Colonic mucosa (tissue), 4 donors: ENCODE measurements around the gene MRTFA. TPM values are rescaled to one million over a fixed set of nuclear protein-coding genes. Genes with fewer than 3 reads are reported as not detected.

Source experiments
- DNase-seq: peaks from one replicate; pipeline ENCODE4 v3.0.0-alpha.2; 2020
- H3K27ac ChIP-seq: fragments of 200-600 bp; one replicate; pipeline ENCODE4 v1.8.0; 2021
- H3K27me3 ChIP-seq: fragments of 200-600 bp; one replicate; pipeline ENCODE4 v1.8.0; 2021
- H3K36me3 ChIP-seq: fragments of 200-600 bp; one replicate; pipeline ENCODE4 v1.8.0; 2021
- H3K4me1 ChIP-seq: fragments of 200-600 bp; one replicate; pipeline ENCODE4 v1.8.0; 2021; ENCODE audit warnings: mild to moderate bottlenecking
- H3K4me3 ChIP-seq: fragments of 200-600 bp; one replicate; pipeline ENCODE4 v1.8.0; 2021
- H3K9ac ChIP-seq, 2 donors: one replicate each; pipeline ENCODE4 v1.7.0; 2013; ENCODE audit warnings: control low read depth in 2 of 2, low read depth in 2 of 2, low read length in 2 of 2
- H3K9me3 ChIP-seq: fragments of 200-600 bp; one replicate; pipeline ENCODE4 v1.8.0; 2021
- intact Hi-C: fragments of 100-400 bp; cut with DNase I; formaldehyde crosslinking; loops from one replicate; pipeline ENCODE4 v1.14.1; 2022
- total RNA-seq, 2 donors: library from RNA; stranded (reverse); fragmentation: NEBNext Ultra II Directional in 1 of 2; extraction: Animal tissue kit (Norgen Biotek cat#: 25700) in 1 of 2; gene quantifications; one replicate each; pipeline ENCODE4 v1.2.1, GENCODE V29; 2021
- TF ChIP-seq, protein P1 (sequence below): fragments of 200-600 bp; IDR thresholded peaks from one replicate; pipeline ENCODE4 v1.8.0; 2022; ENCODE audit warnings: antibody characterized with exemption, mild to moderate bottlenecking
- donor health status: healthy.
- donor health status: DM: no; HTN: no; CAD: no.
- donor health status: DM: no; HTN: no; CAD: no.

MRTFA gene
- total RNA-seq, 2 donors from 2014 or later = 31.9 to 35.6 TPM

DNA sequence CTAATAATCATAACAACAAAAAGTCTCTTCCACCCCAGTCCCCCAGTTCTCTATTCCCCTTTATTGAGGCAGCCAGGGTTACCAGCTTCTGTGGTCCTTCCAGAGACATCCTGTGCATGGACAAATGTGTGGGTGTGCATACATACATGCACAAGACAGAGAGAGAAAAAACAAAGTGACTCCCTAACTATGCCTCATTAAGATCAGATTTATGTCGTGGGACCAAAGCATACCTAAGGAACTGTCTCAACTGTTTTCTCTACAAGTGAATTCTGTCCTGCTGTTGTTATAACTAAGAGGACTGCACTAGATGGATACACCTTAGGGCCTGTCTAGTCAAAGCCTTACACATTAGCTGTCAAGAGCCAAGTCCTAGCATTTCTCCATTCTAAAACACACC lies 106.7 kb downstream of the MRTFA start:
- intact Hi-C loops = loop anchor here (5.0 kb wide), 1 partner anchor 117 kb away; no protein-coding TSS in a partner anchor

DNA sequence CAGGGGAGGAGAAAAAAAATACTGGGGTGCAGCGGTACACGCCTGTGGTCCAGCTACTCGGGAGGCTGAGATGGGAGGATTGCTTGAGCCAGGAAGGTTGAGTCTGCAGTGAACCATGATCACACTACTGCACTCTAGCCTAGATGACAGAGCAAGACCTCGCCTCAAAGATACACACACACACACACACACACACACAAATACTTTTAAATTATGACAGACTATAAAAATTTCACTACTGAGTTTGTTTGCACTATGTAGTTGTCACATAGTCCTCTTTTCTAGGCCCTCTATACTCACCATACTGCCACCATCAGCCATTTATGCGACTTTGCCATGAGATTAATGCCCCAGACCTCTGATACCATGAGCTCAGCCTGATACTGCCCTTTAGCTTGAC lies 109.6 kb downstream of the MRTFA start:
- Histone ChIP-seq H3K27me3 (no peaks in the 10 kb centered on the region), H3K36me3 (no peaks in the 10 kb centered on the region), H3K9ac (no peak overlapping the region), H3K4me1 (no peaks in the 10 kb centered on the region), H3K9me3 (no peaks in the 10 kb centered on the region), H3K4me3 (no peak overlapping the region), H3K27ac (no peak overlapping the region)
- intact Hi-C loops = loop anchor here (5.0 kb wide), 1 partner anchor 120 kb away; no protein-coding TSS in a partner anchor
- TF ChIP-seq, protein P1, sequence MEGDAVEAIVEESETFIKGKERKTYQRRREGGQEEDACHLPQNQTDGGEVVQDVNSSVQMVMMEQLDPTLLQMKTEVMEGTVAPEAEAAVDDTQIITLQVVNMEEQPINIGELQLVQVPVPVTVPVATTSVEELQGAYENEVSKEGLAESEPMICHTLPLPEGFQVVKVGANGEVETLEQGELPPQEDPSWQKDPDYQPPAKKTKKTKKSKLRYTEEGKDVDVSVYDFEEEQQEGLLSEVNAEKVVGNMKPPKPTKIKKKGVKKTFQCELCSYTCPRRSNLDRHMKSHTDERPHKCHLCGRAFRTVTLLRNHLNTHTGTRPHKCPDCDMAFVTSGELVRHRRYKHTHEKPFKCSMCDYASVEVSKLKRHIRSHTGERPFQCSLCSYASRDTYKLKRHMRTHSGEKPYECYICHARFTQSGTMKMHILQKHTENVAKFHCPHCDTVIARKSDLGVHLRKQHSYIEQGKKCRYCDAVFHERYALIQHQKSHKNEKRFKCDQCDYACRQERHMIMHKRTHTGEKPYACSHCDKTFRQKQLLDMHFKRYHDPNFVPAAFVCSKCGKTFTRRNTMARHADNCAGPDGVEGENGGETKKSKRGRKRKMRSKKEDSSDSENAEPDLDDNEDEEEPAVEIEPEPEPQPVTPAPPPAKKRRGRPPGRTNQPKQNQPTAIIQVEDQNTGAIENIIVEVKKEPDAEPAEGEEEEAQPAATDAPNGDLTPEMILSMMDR = no peak
- DNase-seq = no peak

More for the DNA sequence above, 106.7 kb downstream of the MRTFA start:
- no peaks in the 10 kb centered on the region for H3K27me3 ChIP-seq
- DNase-seq = no peak
- no peaks in the 10 kb centered on the region for H3K9me3 ChIP-seq
- H3K36me3 ChIP-seq = no peaks in the 10 kb centered on the region
- no peak overlapping the region for H3K27ac ChIP-seq
- TF ChIP-seq, protein P1 = no peak
- no peak overlapping the region for H3K4me3 ChIP-seq
- no peak overlapping the region for H3K9ac ChIP-seq
- H3K4me1 ChIP-seq = peaks cover 7% of the 10 kb centered on the region

DNA sequence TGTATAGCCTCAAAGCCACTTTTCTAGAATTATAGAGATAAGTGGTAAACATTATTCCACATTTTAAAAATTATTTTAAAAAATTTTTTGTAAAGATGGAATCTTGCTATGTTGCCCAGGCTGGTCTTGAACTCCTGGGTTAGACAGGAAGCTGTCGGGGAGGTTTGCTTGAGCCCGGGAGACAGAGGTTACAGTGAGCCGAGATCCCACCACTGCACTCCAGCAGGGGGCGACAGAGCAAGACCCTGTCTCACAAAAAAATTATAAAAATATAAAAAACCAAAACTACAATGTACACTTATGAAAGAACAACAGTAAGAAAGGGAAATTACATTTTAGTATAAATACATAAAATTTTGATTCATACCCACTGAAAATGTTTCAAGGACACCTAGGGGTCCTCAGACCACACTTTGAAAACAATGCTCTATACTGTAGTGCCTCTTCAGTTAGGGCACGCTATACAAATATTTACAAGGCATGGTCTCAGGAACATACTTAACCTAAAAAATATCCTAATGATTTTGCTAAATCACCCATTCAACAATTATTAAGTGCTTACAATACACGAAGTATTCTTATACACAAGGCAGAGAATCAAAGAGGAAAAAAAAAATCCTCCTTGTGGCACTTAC lies 111.2 kb downstream of the MRTFA start:
- peak; percentile 60 for DNase-seq
- H3K36me3 ChIP-seq = no peaks in the 10 kb centered on the region
- no peaks in the 10 kb centered on the region for H3K27me3 ChIP-seq
- no peak overlapping the region for H3K9ac ChIP-seq
- no peaks in the 10 kb centered on the region for H3K4me1 ChIP-seq
- no peak overlapping the region for H3K4me3 ChIP-seq
- no peak overlapping the region for H3K27ac ChIP-seq
- intact Hi-C loops = loop anchor here (5.0 kb wide), 1 partner anchor 122 kb away; no protein-coding TSS in a partner anchor
- TF ChIP-seq, protein P1 = peak; percentile 66
- H3K9me3 ChIP-seq = no peaks in the 10 kb centered on the region

DNA sequence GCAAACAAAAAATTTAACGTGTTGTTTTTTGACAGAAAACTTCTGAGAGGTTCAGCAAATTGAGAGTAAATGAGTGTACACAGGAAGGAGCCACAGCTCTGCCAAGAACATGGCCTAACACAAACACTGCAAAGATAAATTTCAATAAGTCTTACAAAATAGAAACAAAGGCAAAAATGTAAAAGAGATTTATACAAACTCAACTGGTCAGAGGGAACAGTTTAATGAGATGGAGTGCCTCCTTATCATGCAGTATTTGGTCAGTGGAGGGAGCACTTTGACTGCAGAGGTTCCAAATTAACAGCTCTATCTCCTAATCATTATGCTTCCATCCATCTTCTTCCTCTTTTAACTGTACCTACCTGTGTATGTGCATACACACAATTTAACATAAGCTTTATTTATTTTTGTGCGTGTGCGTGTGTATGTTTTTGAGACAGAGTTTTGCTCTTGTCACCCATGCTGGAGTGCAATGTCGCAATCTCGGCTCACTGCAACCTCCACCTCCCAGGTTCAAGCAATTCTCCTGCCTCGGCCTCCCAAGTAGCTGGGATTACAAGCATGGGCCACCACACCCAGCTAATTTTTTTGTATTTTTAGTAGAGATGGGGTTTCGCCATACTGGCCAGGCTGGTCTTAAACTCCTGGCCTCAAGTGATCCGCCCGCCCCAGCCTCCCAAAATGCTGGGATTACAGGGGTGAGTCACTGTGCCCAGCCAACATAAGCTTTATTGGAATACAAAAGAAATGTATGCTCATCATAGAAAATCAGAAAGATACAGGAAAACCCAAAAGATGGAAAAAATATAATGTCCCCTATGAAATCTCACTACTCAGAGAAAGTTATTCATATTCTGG lies 111.9 kb downstream of the MRTFA start:
- TF ChIP-seq, protein P1 = no peak
- no peak overlapping the region for H3K9ac ChIP-seq
- H3K4me3 ChIP-seq = no peak overlapping the region
- no peak for DNase-seq
- no peaks in the 10 kb centered on the region for H3K9me3 ChIP-seq
- no peaks in the 10 kb centered on the region for H3K4me1 ChIP-seq
- H3K36me3 ChIP-seq = no peaks in the 10 kb centered on the region
- no peaks in the 10 kb centered on the region for H3K27me3 ChIP-seq
- no peak overlapping the region for H3K27ac ChIP-seq
- intact Hi-C loops = loop anchor here (5.0 kb wide), 1 partner anchor 123 kb away; no protein-coding TSS in a partner anchor

DNA sequence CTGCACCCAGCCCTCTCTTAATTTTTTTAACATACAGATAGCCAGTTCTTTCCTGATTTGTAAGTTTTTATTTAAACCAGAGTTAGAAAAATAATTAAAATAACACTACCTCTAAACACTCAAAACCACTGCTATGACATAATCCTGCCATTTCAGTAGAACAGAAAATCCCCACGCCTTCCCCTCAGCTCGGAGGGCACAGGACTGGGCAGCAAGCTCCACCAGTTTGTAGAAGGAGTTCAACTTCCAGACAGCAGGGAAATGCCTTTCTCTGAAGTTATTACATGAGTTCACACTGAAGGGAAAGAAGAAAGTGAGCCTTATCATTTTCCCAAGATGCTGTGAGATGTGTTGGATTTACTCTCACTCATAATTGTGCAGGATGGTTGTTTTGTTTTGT lies 114.4 kb downstream of the MRTFA start:
- intact Hi-C loops = no loop called here
- Histone ChIP-seq H3K9ac (no peak overlapping the region), H3K36me3 (no peaks in the 10 kb centered on the region), H3K4me3 (no peak overlapping the region), H3K27ac (no peak overlapping the region), H3K9me3 (no peaks in the 10 kb centered on the region), H3K4me1 (peaks cover 4% of the 10 kb centered on the region), H3K27me3 (no peaks in the 10 kb centered on the region)
- DNase-seq = no peak
- TF ChIP-seq, protein P1 = no peak
